HG03060 (cell line): ENCODE measurements around the gene RNASE13.
"Not testable (repeated sequence)": the region's sequence is repeated elsewhere in the genome, so short reads cannot be mapped to it uniquely, and the experiment has no call there.

ENCODE experiments used
- ATAC-seq: cut with Tn5 transposase; IDR thresholded peaks from one replicate; pipeline ENCODE4 v1.9.1; 2021; ENCODE audit warnings: low read depth, moderate number of reproducible peaks; ENCODE audit not compliant: unreplicated experiment

RNASE13 gene

GRCh38 chr14:21024585-21025370 is 9.8 kb downstream of the RNASE13 start, which contains the start of gene NDRG2:
TSS of gene NDRG2 (minus strand) at chr14:21025061. CDS start at chr14:21023315, 1,746 bp downstream.
- no peak for ATAC-seq

DNA sequence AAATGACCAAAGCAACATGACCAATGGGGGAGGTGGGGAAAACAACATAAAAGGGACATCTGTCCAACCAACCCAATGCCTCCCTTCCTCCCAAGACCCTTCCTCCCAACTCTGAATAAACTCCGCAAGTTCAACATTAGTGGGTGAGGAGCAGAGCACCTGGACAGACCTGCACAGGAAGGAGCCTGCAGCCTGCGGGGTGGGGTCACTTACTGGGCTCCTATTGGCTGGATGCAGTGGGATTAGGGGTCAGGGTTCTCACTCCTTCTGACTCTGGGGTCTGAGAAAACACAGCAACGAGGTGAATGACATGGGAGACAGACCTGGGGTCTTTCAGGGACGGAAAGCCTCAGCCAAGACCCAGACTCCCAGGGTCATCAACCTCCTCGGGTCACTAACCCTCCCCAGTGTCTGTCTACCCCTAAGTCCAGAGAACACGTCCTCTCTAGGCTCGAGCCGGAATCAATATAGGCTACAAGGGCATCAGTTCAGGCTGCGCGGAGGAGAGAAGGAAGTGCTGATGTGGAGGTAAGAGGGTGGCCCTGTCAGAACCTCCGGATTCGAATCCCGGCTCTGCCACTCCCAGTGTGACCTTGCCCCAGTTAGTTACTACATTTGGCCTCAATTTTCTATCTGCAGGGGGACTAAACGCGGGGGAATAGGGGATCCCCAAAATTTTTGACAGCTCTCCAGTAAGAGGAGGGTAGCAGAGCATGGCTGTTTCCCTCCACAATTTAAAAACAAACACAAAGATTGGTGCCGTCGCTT is 10.6 kb downstream of the RNASE13 start:
- no peak for ATAC-seq

DNA sequence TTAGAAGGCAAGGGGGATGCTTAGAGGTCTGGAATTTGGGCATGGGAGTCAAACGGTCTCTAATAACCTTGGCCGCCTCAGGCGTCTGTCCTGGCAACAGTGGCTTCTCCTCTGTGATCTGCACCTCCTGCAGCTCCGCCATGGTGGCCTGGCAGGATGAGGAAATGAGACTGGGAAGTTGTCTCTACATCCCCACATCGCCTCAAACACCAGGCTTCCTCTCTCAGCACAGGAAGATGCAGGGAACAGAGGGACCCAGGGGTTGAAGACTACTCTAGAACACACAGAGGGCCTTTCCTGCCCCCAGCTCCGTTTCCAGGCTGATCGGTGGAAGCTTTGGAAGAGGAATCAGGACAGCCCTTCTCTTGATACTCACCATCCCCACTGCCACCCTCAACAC is 11.4 kb downstream of the RNASE13 start:
- ATAC-seq = no peak

- no peak for ATAC-seq
Measured at GRCh38 chr14:21022686-21023085, 11.9 kb downstream of the RNASE13 start.

DNA sequence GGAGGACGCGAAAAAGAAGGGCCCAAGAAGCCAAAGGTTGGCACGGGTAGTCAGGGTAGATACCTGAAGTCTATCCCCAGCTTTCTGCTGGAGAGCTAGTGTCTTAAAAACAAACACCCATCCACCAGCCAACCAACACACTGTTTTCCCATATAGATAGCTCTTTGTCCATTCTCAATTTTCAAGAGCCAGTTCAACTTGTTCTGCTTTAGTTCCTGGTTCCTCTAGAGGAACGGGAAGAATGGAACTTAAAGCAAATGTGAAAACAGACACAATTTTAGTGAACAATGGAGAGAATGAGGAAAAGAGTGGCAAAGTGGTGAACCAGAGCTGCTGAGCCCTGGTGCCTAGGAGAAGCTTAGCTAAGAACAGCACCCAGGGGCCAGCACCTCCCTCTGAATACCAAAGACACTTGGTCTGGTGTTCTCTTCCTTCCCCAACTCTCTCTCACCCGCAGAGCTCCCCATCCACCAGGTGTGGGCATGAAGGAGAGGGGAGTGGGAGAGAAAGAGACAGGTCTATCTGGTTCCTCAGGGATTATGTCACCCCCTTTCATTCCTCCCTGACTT is 13.5 kb downstream of the RNASE13 start:
- no peak for ATAC-seq

GRCh38 chr14:21019366-21019765 is 15.2 kb downstream of the RNASE13 start:
- no peak for ATAC-seq

DNA sequence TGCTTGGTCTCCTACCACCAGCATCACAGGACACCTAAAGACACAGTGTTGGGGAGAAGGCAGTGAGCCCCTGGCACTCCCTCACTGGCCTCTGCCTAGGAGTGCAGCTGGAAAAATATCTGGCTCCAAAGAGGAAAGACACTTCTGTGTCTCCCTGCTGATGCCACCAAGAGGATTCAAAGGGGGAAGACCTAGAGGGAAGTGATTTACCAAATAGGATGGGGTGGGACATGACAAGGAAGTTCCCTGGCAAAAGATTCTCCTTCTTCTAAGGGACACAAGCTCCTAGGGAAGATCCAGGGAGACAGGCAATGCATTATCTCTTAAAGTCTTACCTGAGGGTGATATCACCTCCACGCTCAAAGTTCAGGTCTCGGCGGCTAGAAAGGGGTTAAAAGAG is 15.8 kb downstream of the RNASE13 start:
- ATAC-seq = no peak

- no peak for ATAC-seq
Measured at GRCh38 chr14:21018286-21018685, 16.3 kb downstream of the RNASE13 start.

DNA sequence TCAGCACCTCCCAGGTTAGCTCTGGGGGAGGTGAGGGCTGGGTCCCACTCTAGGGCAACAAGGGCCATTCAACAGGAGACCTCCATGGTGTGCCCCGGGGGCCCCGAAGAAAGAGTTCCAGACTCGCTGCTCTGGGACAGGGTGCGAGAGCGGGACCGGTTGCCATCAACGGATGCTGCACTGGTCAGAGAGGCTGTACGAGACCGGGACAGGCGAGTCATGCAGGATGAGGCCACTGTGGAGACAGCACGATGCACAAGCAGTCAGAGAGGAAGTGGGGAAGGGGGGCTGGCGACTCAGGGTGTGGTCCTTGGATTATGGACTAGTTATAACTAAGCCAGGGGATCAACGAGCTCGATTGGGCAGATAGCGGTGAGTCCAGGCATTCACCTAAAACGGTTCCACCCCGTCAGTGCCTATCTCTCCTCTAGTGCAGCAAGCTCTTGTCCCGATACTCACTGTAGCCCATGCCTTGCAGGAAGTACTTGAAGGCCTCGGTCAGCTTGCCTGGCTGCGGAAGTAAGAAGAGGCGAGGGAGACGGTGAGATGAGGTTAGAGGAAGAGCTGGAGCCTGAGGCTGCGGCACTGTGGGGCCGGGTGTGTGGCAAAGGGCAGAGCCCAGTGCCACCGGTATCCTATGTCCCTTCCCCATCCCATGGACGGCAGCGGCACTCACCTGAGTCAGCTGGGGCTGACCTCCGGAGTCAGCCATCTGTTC is 16.9 kb downstream of the RNASE13 start:
- ATAC-seq = no peak

DNA sequence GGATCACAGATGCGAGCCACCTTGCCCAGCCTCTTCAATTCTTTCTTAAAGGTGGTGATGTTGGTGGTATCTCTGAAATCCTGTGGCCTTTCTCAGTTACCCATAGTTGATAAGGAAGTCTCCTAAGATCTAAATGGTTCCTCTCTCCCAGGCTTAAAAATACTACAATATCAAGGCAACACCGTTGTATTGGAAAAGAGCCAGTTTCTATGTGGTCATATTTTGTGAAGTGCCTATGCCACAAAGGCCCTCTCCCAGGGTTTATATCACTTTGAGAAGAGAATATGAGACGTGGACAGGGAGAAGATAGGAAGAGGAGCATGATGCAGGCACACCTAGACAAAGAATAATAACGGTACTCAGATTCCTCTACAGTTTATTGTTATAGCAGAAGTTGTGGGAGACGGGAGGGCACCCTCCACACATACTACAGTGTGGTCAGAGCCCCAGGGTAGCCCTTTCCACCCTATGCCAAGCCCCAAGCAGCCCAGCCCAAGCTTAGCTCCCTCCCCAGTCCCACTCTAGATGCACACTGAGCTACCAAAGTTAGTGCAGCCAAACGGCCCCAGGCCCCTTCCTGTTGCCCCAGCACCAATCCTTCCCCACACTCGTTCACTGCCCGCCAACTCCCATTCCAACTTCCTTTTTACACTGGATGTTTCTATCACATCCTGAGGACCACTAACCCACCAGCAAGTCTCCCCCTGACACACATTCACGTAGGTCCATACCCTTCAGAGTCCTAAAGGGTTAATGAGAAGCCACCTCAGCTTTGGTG is 18.0 kb downstream of the RNASE13 start:
- ATAC-seq = no peak

DNA sequence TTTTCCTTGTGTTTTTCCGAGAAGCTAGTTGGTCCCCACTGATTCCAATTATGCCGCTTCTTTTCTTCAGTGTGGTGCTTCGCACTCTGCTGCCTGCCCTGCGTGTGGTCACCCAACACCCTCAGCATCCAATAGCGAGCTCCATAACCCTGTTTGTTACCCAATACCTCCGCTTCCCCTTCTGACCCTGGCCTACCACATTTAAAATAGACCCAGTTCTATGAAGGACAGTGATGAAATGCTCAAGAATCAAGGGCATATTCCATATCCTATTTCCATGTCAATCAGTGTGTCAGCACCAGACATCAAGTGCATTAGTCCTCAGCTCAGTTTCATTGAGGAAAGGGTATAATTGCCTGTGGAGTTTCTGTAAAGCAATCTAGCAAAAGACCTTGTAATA is 19.3 kb downstream of the RNASE13 start:
- no peak for ATAC-seq

DNA sequence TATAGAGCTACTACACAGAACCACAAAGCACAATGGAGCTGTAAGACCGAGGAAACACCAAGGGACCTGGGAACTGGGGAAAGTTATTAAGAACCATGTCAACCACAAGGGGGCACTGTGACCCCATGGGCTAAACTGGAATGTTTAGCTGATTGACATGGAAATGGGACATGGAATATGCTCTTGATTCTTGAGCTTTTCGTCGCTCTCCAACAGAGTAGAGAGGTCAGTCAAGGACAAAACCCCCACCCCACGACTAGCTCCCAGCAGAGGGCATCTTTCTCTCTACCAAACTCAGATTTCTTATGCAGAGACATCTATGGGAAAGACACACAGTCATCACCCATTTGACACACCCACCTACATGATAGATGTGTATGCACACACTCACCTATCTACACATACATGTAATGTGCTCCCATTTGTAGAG is 19.8 kb downstream of the RNASE13 start:
- ATAC-seq = no peak

DNA sequence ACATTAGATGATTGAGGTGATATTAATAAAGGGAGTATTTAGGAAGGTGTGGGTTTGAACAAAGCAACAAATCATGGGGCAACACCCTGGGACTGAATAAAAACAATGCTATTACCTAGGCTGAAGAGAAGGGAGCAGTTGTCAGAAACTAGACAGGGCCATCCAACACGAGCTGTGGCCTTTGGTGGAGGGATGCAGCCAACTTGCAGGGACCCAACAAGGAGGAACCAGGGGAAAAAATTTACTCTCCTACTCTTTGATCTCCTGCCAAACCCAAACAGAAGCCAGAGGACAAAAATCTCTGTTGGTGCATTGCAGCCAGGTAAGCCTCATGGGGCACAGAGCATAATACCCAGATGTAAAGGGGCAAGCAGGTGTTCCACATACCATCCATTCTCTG is 23.5 kb downstream of the RNASE13 start:
- ATAC-seq = no peak

DNA sequence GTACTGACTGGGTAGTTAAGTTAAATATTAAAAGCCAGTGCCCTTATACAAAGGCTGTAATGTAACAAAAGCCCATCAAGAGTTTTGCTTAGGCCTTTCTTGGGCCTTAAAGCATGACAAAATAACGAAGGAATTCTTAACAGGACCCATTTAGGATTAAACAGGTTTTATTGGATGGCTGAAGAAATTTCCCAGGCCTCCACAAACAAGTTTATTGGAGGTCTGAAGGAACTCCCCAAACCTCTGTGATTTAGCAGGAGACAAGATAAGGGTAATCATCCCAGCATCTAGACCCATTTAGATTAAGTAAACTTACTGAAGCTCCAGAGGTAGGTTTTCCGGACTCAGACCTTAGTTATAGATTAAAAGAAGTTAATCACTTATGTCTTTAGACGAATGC is 24.9 kb downstream of the RNASE13 start:
- ATAC-seq = not testable (repeated sequence)

DNA sequence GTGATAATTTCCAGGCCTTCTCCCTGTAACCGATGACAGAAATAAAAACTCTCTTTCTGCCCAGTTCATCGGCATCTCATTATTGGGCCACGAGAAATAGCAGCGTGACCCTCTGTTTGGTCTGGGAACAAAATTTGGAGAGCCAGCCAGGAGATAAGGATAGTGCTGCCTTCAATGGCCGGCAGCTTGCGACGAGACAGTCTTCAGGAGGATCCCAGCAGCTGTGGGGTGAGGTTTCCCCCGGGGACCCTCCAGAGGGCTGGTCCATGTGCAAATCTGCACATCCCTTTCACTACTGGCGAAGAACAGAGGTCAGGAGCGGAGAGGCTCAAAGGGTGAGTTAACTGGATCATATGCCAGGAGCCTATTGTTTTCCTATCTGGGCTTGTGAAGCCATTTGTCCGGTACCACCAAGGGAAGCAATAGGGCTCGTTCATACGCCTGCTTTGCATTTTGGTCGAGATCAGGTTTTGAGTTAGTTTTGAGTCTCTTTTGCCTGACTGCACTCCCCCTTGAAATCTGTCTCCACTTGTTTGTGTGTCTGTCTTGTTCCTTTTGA is 30.7 kb downstream of the RNASE13 start:
- no peak for ATAC-seq

DNA sequence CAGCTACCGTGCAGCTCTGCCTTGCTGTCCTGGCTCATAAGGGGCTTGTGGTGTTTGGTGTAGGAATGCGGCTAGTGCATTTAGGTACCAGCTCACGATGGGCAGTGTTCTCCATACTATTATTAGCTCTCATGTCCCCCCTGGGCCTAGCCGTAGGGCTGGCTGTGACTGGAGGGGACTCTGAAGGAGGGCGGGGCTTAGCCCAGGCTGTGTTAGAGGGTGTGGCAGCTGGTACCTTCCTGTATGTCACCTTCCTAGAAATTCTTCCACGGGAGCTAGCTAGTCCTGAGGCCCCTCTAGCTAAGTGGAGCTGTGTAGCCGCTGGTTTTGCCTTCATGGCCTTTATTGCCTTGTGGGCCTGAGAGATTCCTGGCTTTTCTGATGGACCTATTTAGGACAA is 33.4 kb downstream of the RNASE13 start:
- ATAC-seq = no peak

- no peak for ATAC-seq
Measured at GRCh38 chr14:20999591-20999990, 35.0 kb downstream of the RNASE13 start.

GRCh38 chr14:20998674-20999366 is 35.8 kb downstream of the RNASE13 start, which contains the start of gene SLC39A2:
TSS of gene SLC39A2 (plus strand) at chr14:20999293. CDS start at chr14:20999447, 154 bp downstream.
- no peak for ATAC-seq

DNA sequence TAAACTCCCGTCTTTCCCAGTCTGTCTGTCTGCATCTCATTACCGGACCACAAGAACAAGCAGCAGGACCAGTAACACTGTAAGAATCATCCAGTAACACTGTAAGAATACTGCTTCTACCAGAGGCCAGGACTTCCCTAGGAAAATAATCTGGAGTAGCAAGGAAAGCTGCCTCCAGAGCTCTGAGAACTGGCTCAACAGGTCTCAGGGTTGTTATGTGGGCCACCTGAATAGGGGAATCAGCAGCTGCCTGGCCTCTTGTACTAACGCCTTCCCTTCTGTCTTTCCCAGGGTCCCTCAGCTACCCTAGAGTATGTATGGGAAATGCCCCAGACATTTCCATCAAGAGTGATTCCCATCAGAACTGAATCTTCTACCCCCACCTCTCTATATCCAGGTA is 36.5 kb downstream of the RNASE13 start:
- no peak for ATAC-seq
